NCI-H774 (cell line): ENCODE measurements around the gene SMCO1.
"Not testable (repeated sequence)": the region's sequence is repeated elsewhere in the genome, so short reads cannot be mapped to it uniquely, and the experiment has no call there.

ENCODE experiments used
- DNase-seq: peaks from one replicate; lab custom pipeline; 2025; lab: John Stamatoyannopoulos, UW

SMCO1 gene

DNA sequence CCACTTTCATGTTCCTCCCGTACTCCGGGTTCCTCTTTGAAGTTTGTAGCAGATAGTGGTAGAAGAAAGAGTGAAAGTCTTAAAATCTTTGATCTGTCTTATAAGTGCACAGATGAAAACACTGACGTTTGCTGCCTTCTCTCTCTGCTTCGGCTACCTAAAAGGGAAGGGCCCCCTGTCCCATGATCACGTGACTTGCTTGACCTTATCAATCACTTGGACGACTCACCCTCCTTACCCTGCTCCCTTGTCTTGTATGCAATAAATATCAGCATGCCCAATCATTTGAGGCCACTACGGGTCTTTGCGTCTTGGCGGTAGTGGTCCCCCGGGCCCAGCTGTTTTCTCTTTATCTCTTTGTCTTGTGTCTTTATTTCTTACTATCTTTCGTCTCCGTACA is 6.1 kb upstream of the SMCO1 start:
- DNase-seq = not testable (repeated sequence)

DNA sequence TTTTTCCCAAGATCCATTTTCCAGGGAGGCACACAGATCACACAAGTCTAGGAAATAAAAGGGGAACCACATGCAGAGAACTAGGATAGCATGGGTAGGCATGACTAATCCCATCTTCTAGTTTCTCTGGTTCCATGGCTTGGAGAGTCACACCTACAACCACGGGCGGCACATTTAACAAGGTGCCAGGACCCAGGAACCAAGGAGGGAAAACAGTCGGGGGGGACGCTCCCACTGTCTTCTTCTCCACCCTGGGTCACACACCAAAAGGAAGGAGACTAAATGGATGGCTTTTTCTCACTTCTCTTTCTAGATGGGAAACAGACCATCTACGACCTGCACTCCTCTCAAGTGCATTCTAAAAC is 4.6 kb upstream of the SMCO1 start:
- DNase-seq = no peak

GRCh38 chr3:196518966-196519717 is 4.0 kb upstream of the SMCO1 start:
- DNase-seq = peak; percentile 49

DNA sequence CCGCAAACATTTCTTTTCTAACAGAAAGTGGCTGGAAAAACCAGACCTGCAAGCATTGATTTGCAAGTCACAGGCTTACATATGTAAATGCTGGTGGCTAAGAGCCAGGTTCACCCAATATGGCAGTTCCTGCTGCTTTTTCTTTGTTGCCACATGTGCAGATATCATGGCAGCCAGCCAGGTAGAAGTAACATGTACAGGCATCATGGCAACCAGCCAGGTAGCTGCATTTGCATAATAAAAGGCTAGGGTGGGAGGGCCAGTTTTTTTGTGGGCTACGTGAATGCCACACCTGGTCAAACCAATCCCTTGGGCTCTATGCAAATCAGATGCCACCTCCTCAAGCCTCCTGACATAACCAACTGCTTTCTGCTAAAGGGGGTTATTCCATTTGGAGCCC is 2.8 kb upstream of the SMCO1 start:
- peak; percentile 81 for DNase-seq

DNA sequence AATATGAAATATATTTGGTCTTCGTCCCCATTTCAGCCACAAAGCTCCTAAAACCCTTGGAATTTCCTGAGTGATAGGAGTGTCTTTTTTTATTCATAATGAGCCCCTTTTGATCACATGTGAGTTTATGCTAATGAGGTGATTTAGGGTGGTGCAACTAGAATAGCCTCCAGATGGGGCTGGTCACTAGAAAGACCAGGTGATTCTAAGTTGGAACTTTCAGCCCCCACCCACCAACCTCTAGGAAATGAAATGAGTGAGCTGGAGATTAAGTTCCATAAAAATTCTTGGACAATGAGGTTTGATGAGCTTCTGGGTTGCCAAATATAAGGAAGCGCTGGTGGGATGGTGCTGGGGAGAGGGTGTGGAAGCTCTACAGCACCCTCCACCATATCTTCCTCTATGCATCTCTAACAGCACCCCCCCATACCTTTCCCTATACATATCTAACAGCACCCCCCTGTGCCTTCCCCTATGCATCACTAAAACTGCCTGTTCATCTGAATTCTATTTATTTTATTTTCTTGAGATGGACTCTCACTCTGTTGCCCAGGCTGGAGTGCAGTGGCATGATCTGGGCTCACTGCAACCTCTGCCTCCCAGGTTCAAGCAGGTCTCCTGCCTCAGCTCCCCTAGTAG is 2.1 kb upstream of the SMCO1 start:
- DNase-seq = no peak

GRCh38 chr3:196514350-196514716 is 813 bp downstream of the SMCO1 start:
- DNase-seq = no peak

- DNase-seq = no peak
Measured at GRCh38 chr3:196513697-196514349, 1.3 kb downstream of the SMCO1 start.

GRCh38 chr3:196511646-196512425 is 3.3 kb downstream of the SMCO1 start:
- DNase-seq = not testable (repeated sequence)

- not testable (repeated sequence) for DNase-seq
Measured at GRCh38 chr3:196511108-196511507, 4.0 kb downstream of the SMCO1 start.

- no peak for DNase-seq
Measured at GRCh38 chr3:196506687-196507086, 8.5 kb downstream of the SMCO1 start.

- DNase-seq = no peak
Measured at GRCh38 chr3:196504556-196504955, 10.6 kb downstream of the SMCO1 start.

- DNase-seq = not testable (repeated sequence)
Measured at GRCh38 chr3:196504077-196504398, 11.1 kb downstream of the SMCO1 start.

DNA sequence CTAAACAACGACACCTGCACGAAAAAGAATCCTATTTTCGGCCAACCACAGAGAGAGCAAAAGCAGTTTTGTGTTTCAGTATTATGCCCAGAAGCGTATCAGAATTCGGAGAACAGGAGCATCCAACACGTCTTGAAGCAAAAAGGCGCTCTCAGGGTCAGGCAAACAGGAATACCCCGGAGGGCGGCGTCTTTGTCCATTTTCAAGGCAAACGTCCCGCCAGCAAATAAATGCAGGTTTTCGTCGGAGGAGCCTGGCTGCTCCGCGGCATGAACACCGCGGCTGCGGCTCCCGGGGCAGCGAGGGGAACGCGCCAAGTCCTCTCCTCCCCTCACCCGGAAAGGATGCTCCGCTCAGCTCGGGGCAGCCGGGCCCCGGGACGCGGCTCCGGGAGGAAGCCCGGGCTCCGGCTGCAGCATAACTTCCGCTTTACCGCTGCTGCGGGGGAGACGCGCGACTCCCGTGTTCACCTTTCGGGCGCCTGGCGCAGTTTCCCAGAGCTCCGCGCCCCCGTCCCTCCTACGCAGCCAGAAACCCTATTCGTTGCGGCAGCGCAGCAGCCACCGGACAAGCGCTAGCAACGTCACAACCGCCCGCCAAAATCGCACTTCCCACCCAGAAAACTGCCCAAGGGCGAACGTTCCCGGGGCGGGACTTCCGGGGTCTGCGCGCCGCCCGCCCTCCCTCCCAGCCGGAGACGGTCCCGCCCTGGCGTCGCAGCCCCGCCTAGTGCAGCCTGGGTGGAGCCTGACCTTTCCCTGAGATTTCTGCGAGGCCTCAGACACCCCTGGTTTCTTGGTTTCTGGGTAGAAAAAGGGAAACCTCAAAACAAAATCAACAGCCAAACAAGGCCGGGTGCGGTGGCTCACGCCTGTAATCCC is 11.7 kb downstream of the SMCO1 start, which contains the start of gene RNF168:
RNF168 (minus strand) TSS at position 573 of the 881 bp plus-strand sequence. CDS start 595 bp downstream, outside the sequence.
- peak; percentile 99 for DNase-seq

GRCh38 chr3:196502775-196503195 is 12.4 kb downstream of the SMCO1 start:
- DNase-seq = peak; percentile 58

DNA sequence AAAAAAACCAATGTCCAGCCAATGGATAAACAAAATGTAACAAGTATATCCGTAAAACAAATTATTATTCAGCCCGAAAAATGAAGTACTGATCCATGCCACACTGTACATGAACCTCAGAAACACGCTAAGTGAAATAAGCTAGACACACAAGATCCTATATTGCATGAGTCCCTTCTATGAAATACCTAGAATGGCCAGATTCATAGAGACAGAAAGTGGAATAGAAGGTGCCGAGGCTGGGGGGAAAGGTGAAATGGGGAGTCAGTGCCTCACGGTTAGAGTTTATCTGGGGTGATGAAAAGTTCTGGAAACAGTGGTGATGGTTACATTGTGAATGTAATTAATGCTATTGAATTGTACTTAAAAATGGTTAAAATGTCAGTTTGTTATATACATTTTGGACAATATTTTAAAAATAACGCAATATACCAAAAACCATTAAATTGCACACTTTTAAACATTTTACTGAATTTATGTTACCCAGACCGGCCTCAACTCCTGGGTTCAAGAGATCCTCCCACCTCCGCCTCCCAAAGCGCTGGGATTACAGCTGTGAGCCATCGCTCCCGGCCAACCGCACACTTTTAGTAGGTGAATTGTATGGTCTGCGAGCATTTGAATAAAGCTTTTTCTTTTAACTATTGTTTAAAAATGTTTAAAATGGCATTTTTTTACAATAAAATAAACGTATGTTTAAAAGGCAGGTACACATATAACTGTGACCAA is 13.7 kb downstream of the SMCO1 start:
- no peak for DNase-seq

- DNase-seq = no peak
Measured at GRCh38 chr3:196499807-196500524, 15.2 kb downstream of the SMCO1 start.

DNA sequence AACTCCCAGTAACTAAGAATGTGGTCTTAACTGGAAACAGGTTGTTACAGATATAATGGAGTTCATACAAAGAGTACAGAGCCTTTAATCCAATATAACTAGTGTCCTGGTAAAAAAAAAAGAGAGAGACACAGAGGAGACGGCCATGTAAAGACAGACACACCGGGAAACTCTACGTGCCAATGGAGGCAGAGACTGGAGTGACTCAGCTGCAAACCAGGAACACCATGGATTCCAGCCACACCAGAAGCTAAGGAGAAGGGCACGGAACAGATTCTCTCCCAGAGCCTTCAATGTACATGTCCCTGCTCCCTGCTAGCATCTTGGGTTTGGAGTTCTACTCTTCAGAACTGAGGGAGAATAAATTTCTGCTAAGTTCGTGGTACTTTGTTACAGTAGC is 16.1 kb downstream of the SMCO1 start:
- DNase-seq = no peak

- DNase-seq = no peak
Measured at GRCh38 chr3:196498297-196498696, 16.8 kb downstream of the SMCO1 start.

DNA sequence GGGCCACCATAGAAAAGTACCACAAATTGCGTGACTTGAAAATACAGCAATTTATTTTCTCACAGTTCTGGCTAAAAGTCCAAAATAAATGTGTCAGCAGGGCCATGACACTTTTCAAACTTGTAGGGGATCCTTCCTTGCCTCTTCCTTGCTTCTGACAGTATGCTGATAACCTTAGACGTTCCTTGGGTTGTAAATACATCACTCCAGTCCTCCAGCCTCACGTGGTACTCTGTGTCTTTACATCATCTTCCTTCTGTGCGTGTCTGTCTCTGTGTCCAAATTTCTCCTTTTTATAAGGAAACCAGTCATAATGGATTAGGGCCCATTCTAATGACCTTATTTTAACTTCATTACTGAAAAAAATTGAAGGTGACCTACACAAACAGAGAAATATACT is 19.0 kb downstream of the SMCO1 start:
- no peak for DNase-seq

DNA sequence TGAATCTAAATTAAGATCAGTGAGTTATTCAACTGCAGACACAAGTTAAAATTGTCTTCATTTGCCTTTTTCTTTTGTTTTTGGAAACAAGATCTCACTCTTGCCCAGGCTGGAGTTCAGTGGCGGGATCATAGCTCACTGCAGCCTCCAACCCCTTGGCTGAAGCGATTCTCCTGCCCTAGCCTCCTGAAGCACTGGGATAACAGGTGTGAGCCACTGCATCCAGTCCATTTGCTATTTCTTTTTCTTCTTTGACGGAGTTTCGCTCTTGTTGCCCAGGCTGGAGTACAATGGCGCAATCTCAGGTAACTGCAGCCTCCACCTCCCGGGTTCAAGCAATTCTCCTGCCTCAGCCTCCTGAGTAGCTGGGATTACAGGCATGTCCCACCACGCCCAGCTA is 21.9 kb downstream of the SMCO1 start:
- DNase-seq = no peak
